ENCODE results near the gene NFXL1.

Gene NFXL1

DNA sequence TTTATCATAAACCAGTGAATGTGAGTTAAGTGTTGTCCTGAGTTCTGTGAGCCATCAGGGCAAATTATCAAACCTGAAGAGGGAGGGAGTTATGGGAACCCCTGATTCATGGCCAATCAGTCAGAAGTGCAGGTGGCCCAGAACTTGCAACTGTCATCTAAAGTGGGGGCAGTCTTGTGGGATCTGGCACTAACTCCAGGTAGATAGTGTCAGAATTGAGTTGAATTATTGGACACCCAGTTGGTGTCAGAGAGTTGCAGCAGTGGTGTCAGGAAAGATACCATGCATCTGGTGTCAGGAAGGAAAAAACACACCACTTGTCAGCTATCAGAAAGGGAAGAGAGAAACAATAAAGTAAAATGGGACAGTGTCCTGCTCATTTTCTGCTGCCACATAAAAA, 84.9 kb downstream of the NFXL1 start:
- Mint-ChIP-seq H3K9me3 (peaks cover 3% of the 10 kb centered on the region), H3K4me1 (no peaks in the 10 kb centered on the region), H3K27ac (no peak overlapping the region), H3K36me3 (no peaks in the 10 kb centered on the region), H3K27me3 (no peaks in the 10 kb centered on the region), H3K4me3 (no peak overlapping the region)
- no peak for ATAC-seq

DNA sequence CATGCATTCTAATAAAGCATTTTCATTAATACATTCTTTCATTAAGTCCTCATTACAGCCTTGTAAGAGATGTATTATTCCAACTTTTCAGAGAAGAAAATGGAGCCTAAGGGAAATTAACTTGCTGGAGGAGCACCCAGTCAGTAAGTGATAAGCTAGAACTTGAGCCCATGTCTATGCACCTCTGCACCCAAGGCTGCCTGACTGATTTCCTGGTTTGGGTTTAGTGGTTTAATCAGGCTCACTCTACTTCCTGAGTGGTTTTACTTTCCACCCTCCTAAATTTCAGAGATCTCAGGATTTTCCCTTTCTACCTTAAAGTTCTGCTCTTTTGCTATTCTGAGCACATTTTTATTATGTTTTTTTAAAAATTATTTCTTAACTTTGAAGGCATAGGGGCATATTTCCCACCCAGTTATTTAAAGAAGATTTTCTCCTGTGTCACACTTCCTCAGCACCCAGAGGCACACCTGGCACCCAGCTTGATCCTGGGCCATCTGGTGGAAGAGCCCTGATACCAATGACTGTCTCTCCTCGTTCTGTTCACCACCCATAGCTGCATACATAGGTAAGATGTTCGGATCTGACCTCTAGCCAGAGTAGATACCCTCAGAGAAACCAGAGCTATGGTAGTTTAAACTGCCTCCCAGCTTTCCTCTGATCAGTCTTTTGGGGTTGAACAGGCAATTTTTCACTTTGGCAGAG, 86.9 kb downstream of the NFXL1 start:
- H3K9me3 Mint-ChIP-seq: no peaks in the 10 kb centered on the region
- H3K4me3 Mint-ChIP-seq: no peak overlapping the region
- H3K27me3 Mint-ChIP-seq: no peaks in the 10 kb centered on the region
- ATAC-seq: no peak
- no peaks in the 10 kb centered on the region for H3K36me3 Mint-ChIP-seq
- no peak overlapping the region for H3K27ac Mint-ChIP-seq
- H3K4me1 Mint-ChIP-seq: no peaks in the 10 kb centered on the region

- Mint-ChIP-seq H3K27ac (no peak overlapping the region), H3K4me3 (no peak overlapping the region), H3K36me3 (no peaks in the 10 kb centered on the region), H3K4me1 (no peaks in the 10 kb centered on the region), H3K9me3 (no peaks in the 10 kb centered on the region), H3K27me3 (no peaks in the 10 kb centered on the region)
- ATAC-seq: no peak
These were observed 89.5 kb downstream of the NFXL1 start for GRCh38 chr4:47824840-47825239.

DNA sequence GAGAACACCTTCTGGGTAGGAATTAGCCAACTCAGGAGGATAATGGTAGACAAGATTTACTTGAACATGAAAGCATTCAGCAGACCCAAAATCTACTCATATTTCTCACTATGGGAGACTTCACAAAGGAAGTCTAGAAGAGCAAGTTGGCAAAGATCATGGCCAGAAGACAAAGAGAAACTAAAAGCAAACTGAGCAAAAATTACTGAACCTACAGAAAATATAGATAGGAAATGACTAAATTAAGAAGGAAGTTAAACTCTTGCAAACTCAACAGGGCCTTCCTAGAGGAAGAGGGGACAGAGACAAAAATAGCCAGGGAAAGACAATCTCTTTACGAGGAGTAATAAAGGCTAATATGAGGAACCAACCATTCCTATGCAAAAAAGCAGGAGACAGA, 95.2 kb downstream of the NFXL1 start:
- ATAC-seq: no peak
- H3K4me3 Mint-ChIP-seq: no peak overlapping the region
- H3K9me3 Mint-ChIP-seq: no peaks in the 10 kb centered on the region
- H3K4me1 Mint-ChIP-seq: no peaks in the 10 kb centered on the region
- H3K36me3 Mint-ChIP-seq: no peaks in the 10 kb centered on the region
- peaks cover 10% of the 10 kb centered on the region for H3K27me3 Mint-ChIP-seq
- H3K27ac Mint-ChIP-seq: no peak overlapping the region

- Mint-ChIP-seq H3K27ac (no peak overlapping the region), H3K9me3 (no peaks in the 10 kb centered on the region), H3K36me3 (no peaks in the 10 kb centered on the region), H3K27me3 (peaks cover 20% of the 10 kb centered on the region), H3K4me1 (no peaks in the 10 kb centered on the region), H3K4me3 (no peak overlapping the region)
- no peak for ATAC-seq
These were observed 97.1 kb downstream of the NFXL1 start for GRCh38 chr4:47817275-47817674.

DNA sequence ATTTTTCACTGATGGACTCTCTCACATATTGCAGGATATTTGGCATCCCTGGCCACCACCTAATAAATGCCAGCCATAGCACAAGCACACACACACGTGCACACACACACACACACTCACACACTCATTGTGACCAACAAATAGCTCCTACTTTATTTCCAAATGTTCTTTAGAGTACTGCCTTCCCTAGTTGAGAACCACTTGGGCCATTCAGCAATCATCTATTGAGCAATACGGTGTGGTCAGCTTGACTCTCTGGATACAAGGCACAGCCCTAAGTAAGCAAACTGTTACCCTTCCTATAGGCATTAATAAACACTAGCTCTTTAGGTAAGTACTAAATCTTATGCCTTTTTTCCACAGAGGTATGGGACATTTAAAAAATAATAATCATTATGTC, 97.6 kb downstream of the NFXL1 start:
- H3K27ac Mint-ChIP-seq: no peak overlapping the region
- no peaks in the 10 kb centered on the region for H3K9me3 Mint-ChIP-seq
- no peak for ATAC-seq
- H3K4me1 Mint-ChIP-seq: no peaks in the 10 kb centered on the region
- no peaks in the 10 kb centered on the region for H3K36me3 Mint-ChIP-seq
- peaks cover 20% of the 10 kb centered on the region for H3K27me3 Mint-ChIP-seq
- no peak overlapping the region for H3K4me3 Mint-ChIP-seq

DNA sequence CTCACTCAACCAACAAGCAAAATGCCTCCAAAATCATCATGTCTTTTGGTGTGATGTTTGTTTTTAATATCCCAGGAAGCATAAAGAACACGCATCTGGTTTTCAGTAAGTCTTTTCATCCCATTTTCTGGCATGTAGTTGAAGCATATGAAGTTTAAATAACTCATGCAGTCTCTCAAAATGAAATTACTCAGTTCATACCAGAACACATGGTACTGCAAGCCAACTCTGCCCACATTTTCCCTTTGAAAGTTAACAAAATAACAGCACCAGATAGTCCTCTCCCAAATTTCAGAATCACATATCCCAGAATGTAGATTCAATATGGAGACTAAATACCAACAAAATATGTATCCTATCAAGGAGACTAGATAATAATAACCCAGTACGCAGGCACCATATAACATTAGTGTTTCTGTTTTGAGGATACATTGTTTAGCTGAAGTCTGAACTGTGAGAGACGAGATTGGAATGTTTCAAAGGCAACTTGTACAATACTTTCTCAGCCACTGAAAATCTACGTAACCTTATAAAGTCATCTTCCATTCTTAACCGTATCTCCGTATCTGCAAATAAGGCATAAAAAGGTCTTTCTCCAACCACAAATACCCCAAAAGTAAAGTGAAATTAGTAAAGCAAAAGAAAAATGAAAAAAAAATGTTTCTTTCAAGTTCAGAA, 99.6 kb downstream of the NFXL1 start:
- no peak overlapping the region for H3K4me3 Mint-ChIP-seq
- no peaks in the 10 kb centered on the region for H3K36me3 Mint-ChIP-seq
- ATAC-seq: no peak
- H3K27me3 Mint-ChIP-seq: peaks cover 30% of the 10 kb centered on the region
- no peaks in the 10 kb centered on the region for H3K4me1 Mint-ChIP-seq
- no peak overlapping the region for H3K27ac Mint-ChIP-seq
- no peaks in the 10 kb centered on the region for H3K9me3 Mint-ChIP-seq

- Mint-ChIP-seq H3K9me3 (no peaks in the 10 kb centered on the region), H3K4me3 (no peak overlapping the region)
These were observed 104.7 kb downstream of the NFXL1 start for GRCh38 chr4:47809654-47810203.

GRCh38 chr4:47804598-47804997, 109.8 kb downstream of the NFXL1 start:
- no peak overlapping the region for H3K27ac Mint-ChIP-seq
- ATAC-seq: no peak

More at GRCh38 chr4:47809654-47810203, 104.7 kb downstream of the NFXL1 start:
- no peak overlapping the region for H3K27ac Mint-ChIP-seq
- ATAC-seq: no peak
- H3K4me1 Mint-ChIP-seq: no peaks in the 10 kb centered on the region
- H3K27me3 Mint-ChIP-seq: peaks cover 20% of the 10 kb centered on the region
- no peaks in the 10 kb centered on the region for H3K36me3 Mint-ChIP-seq

DNA sequence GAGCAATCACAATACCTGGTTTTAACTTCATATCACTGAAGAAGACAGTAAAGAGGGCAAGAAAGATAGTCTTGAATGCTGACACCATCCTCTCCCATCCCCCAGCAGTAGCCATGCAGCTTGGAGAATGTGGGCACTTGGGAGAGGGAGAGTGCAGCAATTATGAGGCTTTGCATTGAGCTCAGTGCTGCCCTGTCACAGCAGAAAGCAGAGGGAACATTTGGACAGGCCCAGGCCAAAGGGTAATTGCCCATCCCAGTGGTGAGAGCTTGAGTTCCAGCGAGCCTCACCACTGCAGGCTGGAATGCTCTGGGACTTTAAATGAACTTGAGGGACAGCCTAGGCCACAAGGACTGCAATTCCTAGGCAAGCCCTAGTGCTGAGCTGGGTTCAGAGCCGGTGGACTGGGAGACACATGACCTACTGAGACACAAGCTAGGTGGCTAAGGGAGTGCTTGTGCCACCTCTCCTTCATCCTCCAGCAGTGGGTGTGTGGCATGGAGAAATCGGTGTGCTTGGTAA, 112.8 kb downstream of the NFXL1 start:
- H3K36me3 Mint-ChIP-seq: no peaks in the 10 kb centered on the region
- H3K4me3 Mint-ChIP-seq: no peak overlapping the region
- no peaks in the 10 kb centered on the region for H3K4me1 Mint-ChIP-seq
- no peak overlapping the region for H3K27ac Mint-ChIP-seq
- H3K9me3 Mint-ChIP-seq: peaks cover 3% of the 10 kb centered on the region
- H3K27me3 Mint-ChIP-seq: no peaks in the 10 kb centered on the region
- peak; percentile 36 for ATAC-seq

More at GRCh38 chr4:47804598-47804997, 109.8 kb downstream of the NFXL1 start:
- Mint-ChIP-seq H3K9me3 (peaks cover 3% of the 10 kb centered on the region), H3K4me3 (no peak overlapping the region), H3K36me3 (no peaks in the 10 kb centered on the region), H3K27me3 (no peaks in the 10 kb centered on the region), H3K4me1 (no peaks in the 10 kb centered on the region)

GRCh38 chr4:47798165-47798564, 116.2 kb downstream of the NFXL1 start:
- no peaks in the 10 kb centered on the region for H3K27me3 Mint-ChIP-seq
- no peak overlapping the region for H3K4me3 Mint-ChIP-seq
- peaks cover 3% of the 10 kb centered on the region for H3K9me3 Mint-ChIP-seq
- H3K4me1 Mint-ChIP-seq: no peaks in the 10 kb centered on the region
- H3K27ac Mint-ChIP-seq: no peak overlapping the region
- H3K36me3 Mint-ChIP-seq: no peaks in the 10 kb centered on the region
- ATAC-seq: no peak

Measured in stimulated activated memory B cell treated with anti-CD40 and anti-IgM and Interleukin-4, amounts not matched to agents 10 μg/mL and 1 μg/mL and 100 μg/mL, for 72 hours (primary cell).